Measurements from ENCODE around the gene CDH5. TPM values are rescaled to one million over a fixed set of nuclear protein-coding genes. Genes with fewer than 3 reads are reported as not detected.

Gene CDH5
- total RNA-seq, 2 donors from 2014 or later, result 0.18 TPM; not detected in 1

- Mint-ChIP-seq H3K4me1 (peaks cover 4% of the 10 kb centered on the region), H3K4me3 (no peak overlapping the region), H3K27me3 (ENCODE audit: insufficient read depth) (peaks cover 89% of the 10 kb centered on the region), H3K27ac (no peak overlapping the region), H3K36me3 (ENCODE audit: low read depth) (no peaks in the 10 kb centered on the region), H3K9me3 (no peaks in the 10 kb centered on the region)
- Histone ChIP-seq H3K9ac (ENCODE audit: extremely low read depth, low read length, poor library complexity, severe bottlenecking) (no peak overlapping the region), H3K4me3 (ENCODE audit: low read length) (no peak overlapping the region), H3K36me3 (ENCODE audit: control insufficient read depth, insufficient read depth, low read length) (no peaks in the 10 kb centered on the region), H3K4me1 (ENCODE audit: control insufficient read depth, insufficient read depth, low read length) (peaks cover 7% of the 10 kb centered on the region), H3K9me3 (ENCODE audit: control insufficient read depth, low read length) (no peaks in the 10 kb centered on the region), H3K27ac (ENCODE audit: low read depth, low read length) (no peak overlapping the region), H3K27me3 (ENCODE audit: control insufficient read depth, insufficient read depth, low read length, poor library complexity, severe bottlenecking) (peaks cover 91% of the 10 kb centered on the region)
- TF ChIP-seq, protein P1, sequence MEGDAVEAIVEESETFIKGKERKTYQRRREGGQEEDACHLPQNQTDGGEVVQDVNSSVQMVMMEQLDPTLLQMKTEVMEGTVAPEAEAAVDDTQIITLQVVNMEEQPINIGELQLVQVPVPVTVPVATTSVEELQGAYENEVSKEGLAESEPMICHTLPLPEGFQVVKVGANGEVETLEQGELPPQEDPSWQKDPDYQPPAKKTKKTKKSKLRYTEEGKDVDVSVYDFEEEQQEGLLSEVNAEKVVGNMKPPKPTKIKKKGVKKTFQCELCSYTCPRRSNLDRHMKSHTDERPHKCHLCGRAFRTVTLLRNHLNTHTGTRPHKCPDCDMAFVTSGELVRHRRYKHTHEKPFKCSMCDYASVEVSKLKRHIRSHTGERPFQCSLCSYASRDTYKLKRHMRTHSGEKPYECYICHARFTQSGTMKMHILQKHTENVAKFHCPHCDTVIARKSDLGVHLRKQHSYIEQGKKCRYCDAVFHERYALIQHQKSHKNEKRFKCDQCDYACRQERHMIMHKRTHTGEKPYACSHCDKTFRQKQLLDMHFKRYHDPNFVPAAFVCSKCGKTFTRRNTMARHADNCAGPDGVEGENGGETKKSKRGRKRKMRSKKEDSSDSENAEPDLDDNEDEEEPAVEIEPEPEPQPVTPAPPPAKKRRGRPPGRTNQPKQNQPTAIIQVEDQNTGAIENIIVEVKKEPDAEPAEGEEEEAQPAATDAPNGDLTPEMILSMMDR (conservative IDR thresholded peaks at IDR 0.05), result no peak
- 49% methylated on average over 4 of the region's 8 CpGs; no CpG with 5 or more reads in 1 of the 2 experiments for WGBS, 2 experiments (ENCODE audit: insufficient coverage in 1 of 2, insufficient read length in 1 of 2)
- DNase-seq, result peak; percentile 45
These were observed 59.2 kb downstream of the CDH5 start for GRCh38 chr16:66425651-66426050.

DNA sequence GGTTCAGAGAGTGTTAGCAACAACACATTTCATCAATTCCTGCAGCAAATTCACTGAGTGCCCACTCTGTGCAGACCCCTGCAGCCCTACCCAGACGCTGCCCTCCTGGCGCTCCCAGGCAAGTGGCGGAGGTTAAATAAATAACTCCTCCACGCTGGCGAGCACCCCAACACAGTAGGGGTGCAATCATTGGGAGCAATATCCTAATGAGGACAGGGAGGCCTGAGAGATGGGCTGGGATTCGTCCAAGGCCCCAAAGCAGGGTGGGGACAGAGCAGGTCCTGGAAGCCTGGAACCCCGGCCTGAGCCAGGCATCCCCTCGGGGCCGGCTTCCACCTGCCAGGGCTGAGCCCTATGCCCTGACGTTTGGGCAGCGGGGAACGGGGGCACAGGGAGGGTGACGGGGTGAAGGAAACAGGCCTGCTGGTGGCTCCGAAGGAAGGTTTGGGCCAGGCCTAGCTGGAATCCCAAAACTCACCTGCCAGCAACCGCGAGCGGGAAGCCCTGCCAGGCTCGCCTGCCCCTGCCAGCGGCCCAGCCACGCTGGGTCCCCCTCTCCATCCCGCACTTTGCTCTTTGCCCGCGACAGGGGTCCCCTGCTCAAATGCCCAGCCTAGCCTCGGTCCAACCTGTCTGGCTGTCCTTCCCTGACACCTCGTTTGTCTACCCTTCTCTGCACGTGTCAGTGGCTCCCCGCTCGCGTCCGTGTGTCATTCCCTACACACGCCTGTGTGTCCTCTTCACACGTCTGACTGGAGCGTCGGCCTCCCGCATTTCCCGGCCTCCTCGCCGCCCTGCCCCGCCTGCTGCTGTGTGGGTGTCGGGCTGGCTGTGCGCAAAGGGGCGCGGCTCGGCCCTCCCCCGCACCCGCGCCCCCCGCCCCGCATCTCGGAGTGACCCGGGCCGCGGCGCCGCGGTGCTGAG, 59.9 kb downstream of the CDH5 start:
- Mint-ChIP-seq H3K27ac (no peak overlapping the region), H3K4me1 (peaks cover 4% of the 10 kb centered on the region), H3K36me3 (ENCODE audit: low read depth) (no peaks in the 10 kb centered on the region), H3K4me3 (peak overlapping the region; percentile 47), H3K27me3 (ENCODE audit: insufficient read depth) (peaks cover 90% of the 10 kb centered on the region), H3K9me3 (no peaks in the 10 kb centered on the region)
- Histone ChIP-seq H3K27me3 (ENCODE audit: control insufficient read depth, insufficient read depth, low read length, poor library complexity, severe bottlenecking) (peaks cover 87% of the 10 kb centered on the region), H3K4me1 (ENCODE audit: control insufficient read depth, insufficient read depth, low read length) (peaks cover 7% of the 10 kb centered on the region), H3K27ac (ENCODE audit: low read depth, low read length) (no peak overlapping the region), H3K36me3 (ENCODE audit: control insufficient read depth, insufficient read depth, low read length) (no peaks in the 10 kb centered on the region), H3K9ac (ENCODE audit: extremely low read depth, low read length, poor library complexity, severe bottlenecking) (no peak overlapping the region), H3K4me3 (ENCODE audit: low read length) (peak overlapping the region; percentile 64), H3K9me3 (ENCODE audit: control insufficient read depth, low read length) (no peaks in the 10 kb centered on the region)
- 20 to 21% methylated on average over 14 to 56 of the region's 56 CpGs for WGBS, 2 experiments (ENCODE audit: insufficient coverage in 1 of 2, insufficient read length in 1 of 2)
- TF ChIP-seq, protein P1 (conservative IDR thresholded peaks at IDR 0.05), result no peak
- DNase-seq, result peak; percentile 66

DNA sequence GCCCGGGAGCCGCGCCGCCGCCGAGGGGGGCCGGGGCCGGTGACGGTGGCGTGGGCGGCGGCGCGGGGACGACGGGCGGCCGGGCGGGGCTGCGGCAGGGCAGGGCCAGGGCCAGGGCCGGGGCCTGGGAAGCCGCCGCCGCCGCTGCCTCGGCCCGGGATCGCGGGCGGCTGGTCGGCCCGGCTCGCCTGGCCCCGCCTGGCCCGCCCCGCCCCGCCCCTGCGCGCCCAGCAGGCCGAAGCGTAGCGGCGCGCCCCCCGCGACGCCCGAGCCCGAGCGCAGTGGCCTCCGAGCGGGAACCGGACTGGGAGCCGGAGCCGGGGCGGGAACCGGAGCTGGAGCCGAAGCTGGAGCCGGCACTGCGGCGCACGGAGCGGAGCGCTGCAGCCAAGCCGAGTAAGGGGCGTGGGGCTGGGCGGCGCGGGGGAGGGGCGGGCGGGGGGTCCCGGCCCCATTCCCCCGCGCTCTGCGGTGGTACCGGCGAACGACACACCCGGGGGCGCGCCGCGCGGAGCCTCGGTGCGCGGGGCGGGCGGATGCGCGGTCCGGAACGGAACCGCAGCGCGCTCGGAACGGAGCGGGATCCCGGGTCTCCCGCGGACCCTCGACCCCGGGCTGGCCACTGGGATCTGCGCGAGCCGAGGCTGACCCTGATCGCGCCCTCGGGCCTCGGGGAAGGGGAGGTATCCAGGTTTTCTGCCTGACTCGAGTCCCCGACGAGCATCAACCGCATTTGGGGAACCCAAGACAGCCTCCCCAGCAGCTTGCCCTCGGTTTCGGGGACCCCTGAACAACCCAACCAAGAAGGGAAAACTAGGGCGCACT, 60.8 kb downstream of the CDH5 start, which contains the start of gene BEAN1:
BEAN1 (plus strand) TSS at position 260 of the 825 bp plus-strand sequence. CDS start 10,382 bp downstream, outside the sequence.
- TF ChIP-seq, protein P1 (conservative IDR thresholded peaks at IDR 0.05), result no peak
- Histone ChIP-seq H3K36me3 (ENCODE audit: control insufficient read depth, insufficient read depth, low read length) (no peaks in the 10 kb centered on the region), H3K27me3 (ENCODE audit: control insufficient read depth, insufficient read depth, low read length, poor library complexity, severe bottlenecking) (peaks cover 86% of the 10 kb centered on the region), H3K4me1 (ENCODE audit: control insufficient read depth, insufficient read depth, low read length) (peaks cover 11% of the 10 kb centered on the region), H3K27ac (ENCODE audit: low read depth, low read length) (no peak within 1 kb of the TSS), H3K9ac (ENCODE audit: extremely low read depth, low read length, poor library complexity, severe bottlenecking) (no peak within 1 kb of the TSS), H3K4me3 (ENCODE audit: low read length) (peak within 1 kb of the TSS; percentile 71), H3K9me3 (ENCODE audit: control insufficient read depth, low read length) (no peaks in the 10 kb centered on the region)
- Mint-ChIP-seq H3K4me3 (peak within 1 kb of the TSS; percentile 47), H3K36me3 (ENCODE audit: low read depth) (no peaks in the 10 kb centered on the region), H3K9me3 (no peaks in the 10 kb centered on the region), H3K4me1 (peaks cover 6% of the 10 kb centered on the region), H3K27me3 (ENCODE audit: insufficient read depth) (peaks cover 91% of the 10 kb centered on the region), H3K27ac (no peak within 1 kb of the TSS)
- peak; percentile 77 for DNase-seq
- WGBS, 2 experiments (ENCODE audit: insufficient coverage in 1 of 2, insufficient read length in 1 of 2), result 0% methylated on average over 38 to 111 of the region's 118 CpGs
